K562 (cell line): ENCODE measurements around the gene NOL12. TPM values are rescaled to one million over a fixed set of nuclear protein-coding genes. Genes with fewer than 3 reads are reported as not detected.

Experiments
- ATAC-seq: fragments of 200-7000 bp; cut with Tn5 transposase; 3 replicates; pipeline ENCODE4 v1.9.1; 2020; ENCODE audit warnings: moderate library complexity
- BruUV-seq: library from RNA; stranded (reverse); fragments of 400-500 nt; replicated peaks from 2 replicates; lab custom pipeline; 2021; lab: Mats Ljungman, UMichigan
- CTCF ChIA-PET: fragments of 300-600 bp; formaldehyde crosslinking; extraction: SDS; loops from one replicate; lab custom pipeline; 2021; ENCODE audit warnings: low intra/inter-chr PET ratio; lab: Yijun Ruan, JAX
- POLR2A ChIA-PET: fragments of 300-600, 350-650 bp; sonication (Branson Sonifier 250); formaldehyde crosslinking; extraction: SDS; loops from one replicate; lab custom pipeline; 2021; ENCODE audit warnings: antibody characterized with exemption, inconsistent platforms; lab: Yijun Ruan, JAX
- DNase-seq, 4 experiments: peaks; one replicate each; pipeline versions ENCODE4 v3.0.0 to v3.0.0-alpha.2; 2011 to 2018; ENCODE audit warnings: low spot score in 3 of 4, mixed read lengths in 3 of 4; ENCODE audit errors: extremely low read depth in 1 of 4
- FAIRE-seq: peaks from 2 replicates; lab custom pipeline; 2011; peaks lifted over from hg19 to GRCh38; lab: Jason Lieb, UNC
- H2AFZ ChIP-seq: 2 replicates; pipeline ENCODE4 v1.6.0; 2011; ENCODE audit warnings: low read depth, low read length, control low read depth, inconsistent platforms
- H3K27ac ChIP-seq: fragments of 200-600 bp; 3 replicates; pipeline ENCODE4 v1.8.0; 2011; ENCODE audit warnings: low read depth, mild to moderate bottlenecking, control low read depth, inconsistent platforms, low read length, moderate library complexity, mixed read lengths; ENCODE audit errors: extremely low read depth
- H3K27me3 ChIP-seq, 2 experiments: fragments of 300-600 bp in 1 of 2; 2 replicates in 1 of 2; 3 replicates in 1 of 2; pipeline versions ENCODE4 v1.6.0 to v1.8.0; 2011; ENCODE audit warnings: inconsistent platforms in 2 of 2, low read length in 2 of 2, mild to moderate bottlenecking in 1 of 2, mixed read lengths in 1 of 2, moderate library complexity in 1 of 2; ENCODE audit not compliant: control insufficient read depth in 2 of 2, insufficient read depth in 2 of 2
- H3K36me3 ChIP-seq: fragments of 300-600 bp; 3 replicates; pipeline ENCODE4 v1.8.0; 2011; ENCODE audit warnings: mild to moderate bottlenecking, low read length, inconsistent platforms; ENCODE audit not compliant: control insufficient read depth, insufficient read depth
- H3K4me1 ChIP-seq, 2 experiments: fragments of 200-600 bp in 1 of 2; replicated peaks in 1 of 2; 2 replicates in 1 of 2; 3 replicates in 1 of 2; pipeline versions ENCODE4 v1.5.1 to v1.8.0; 2011; ENCODE audit warnings: inconsistent platforms in 2 of 2, low read length in 2 of 2, mild to moderate bottlenecking in 1 of 2, mixed read lengths in 1 of 2, moderate library complexity in 1 of 2; ENCODE audit not compliant: control insufficient read depth in 2 of 2, insufficient read depth in 2 of 2
- H3K4me2 ChIP-seq: 2 replicates; pipeline ENCODE4 v1.6.1; 2011; ENCODE audit warnings: low read length, control low read depth, inconsistent platforms, mixed read lengths; ENCODE audit not compliant: insufficient read depth
- H3K4me3 ChIP-seq: fragments of 200-600 bp; sonication (generic), shearing (Covaris generic); 2 replicates; pipeline ENCODE4 v1.5.1; 2016; ENCODE audit warnings: control low read depth, inconsistent platforms
- H3K79me2 ChIP-seq: fragments of 200-600 bp; 3 replicates; pipeline ENCODE4 v1.8.0; 2011; ENCODE audit warnings: low read length, inconsistent platforms; ENCODE audit not compliant: control insufficient read depth, insufficient read depth
- H3K9ac ChIP-seq, 2 experiments: 2 replicates each; pipeline versions ENCODE4 v1.6.0 to v1.6.1; 2011; ENCODE audit warnings: low read depth in 2 of 2, low read length in 2 of 2, control low read depth in 1 of 2, inconsistent platforms in 1 of 2, mild to moderate bottlenecking in 1 of 2, mixed read lengths in 1 of 2; ENCODE audit not compliant: insufficient read depth in 1 of 2
- H3K9me1 ChIP-seq: one replicate; pipeline ENCODE4 v1.6.0; 2011; ENCODE audit warnings: inconsistent platforms, mild to moderate bottlenecking, low read length, moderate library complexity; ENCODE audit not compliant: control insufficient read depth, insufficient read depth
- H3K9me3 ChIP-seq: replicated peaks from 2 replicates; pipeline ENCODE4 v1.5.1; 2011; ENCODE audit warnings: low read depth, low read length, inconsistent platforms; ENCODE audit not compliant: control insufficient read depth, insufficient read depth
- H4K20me1 ChIP-seq: replicated peaks from 2 replicates; pipeline ENCODE4 v1.6.1; 2011; ENCODE audit warnings: low read length, inconsistent platforms, mixed read lengths; ENCODE audit not compliant: control insufficient read depth, insufficient read depth
- ELF1 ChIP-seq: fragments of 200-800 bp; sonication (Bioruptor generic); IDR thresholded peaks from 2 replicates; pipeline ENCODE4 v1.6.1; 2016; ENCODE audit warnings: missing genetic modification characterization, missing compliant biosample characterization
- HNRNPLL ChIP-seq: fragments of 200-400 bp; formaldehyde crosslinking; IDR thresholded peaks from 2 replicates; pipeline ENCODE4 v1.6.1; 2017; ENCODE audit warnings: low read length, low read depth, mild to moderate bottlenecking; ENCODE audit not compliant: poor library complexity, severe bottlenecking
- MAFG ChIP-seq: fragments of 450-650 bp; conservative IDR thresholded peaks from 2 replicates; pipeline ENCODE4 v1.6.1; 2016; ENCODE audit warnings: missing genetic modification characterization, missing compliant biosample characterization
- NFE2 ChIP-seq: IDR thresholded peaks from 2 replicates; pipeline ENCODE4 v1.6.1; 2014; ENCODE audit warnings: antibody characterized with exemption, low read depth
- PHF8 ChIP-seq: fragments of 200-600 bp; sonication (generic); IDR thresholded peaks from 2 replicates; pipeline ENCODE4 v1.6.1; 2012; ENCODE audit warnings: mixed run types, mild to moderate bottlenecking, inconsistent platforms, low read length, moderate library complexity, borderline replicate concordance
- RBM22 ChIP-seq: fragments of 200-400 bp; formaldehyde crosslinking; IDR thresholded peaks from 2 replicates; pipeline ENCODE4 v1.6.1; 2018; ENCODE audit warnings: low read length, low read depth; ENCODE audit not compliant: poor library complexity, severe bottlenecking
- RBM34 ChIP-seq: fragments of 200-400 bp; formaldehyde crosslinking; IDR thresholded peaks from 2 replicates; pipeline ENCODE4 v1.6.1; 2018; ENCODE audit warnings: low read length, borderline replicate concordance; ENCODE audit not compliant: insufficient read depth
- SAFB2 ChIP-seq: fragments of 200-400 bp; formaldehyde crosslinking; IDR thresholded peaks from 2 replicates; pipeline ENCODE4 v1.6.1; 2018; ENCODE audit warnings: borderline replicate concordance, low read length, low read depth, moderate library complexity; ENCODE audit not compliant: severe bottlenecking
- SOX6 ChIP-seq: fragments of 450-650 bp; IDR thresholded peaks from 2 replicates; pipeline ENCODE4 v1.6.1; 2014; ENCODE audit warnings: mild to moderate bottlenecking
- U2AF2 ChIP-seq: fragments of 200-400 bp; formaldehyde crosslinking; optimal IDR thresholded peaks from 2 replicates; pipeline ENCODE3; 2017; ENCODE audit warnings: low read depth, mild to moderate bottlenecking, low read length
- ZBED1 ChIP-seq: IDR thresholded peaks from 2 replicates; pipeline ENCODE4 v1.6.1; 2014
- ZNF140 ChIP-seq: fragments of 250-450 bp; sonication (Bioruptor Pico); IDR thresholded peaks from 2 replicates; pipeline ENCODE4 v1.8.0; 2021; ENCODE audit warnings: moderate library complexity, mild to moderate bottlenecking, inconsistent platforms
- ZNF224 ChIP-seq: sonication (generic); formaldehyde crosslinking; IDR thresholded peaks from 2 replicates; pipeline ENCODE4 v1.8.0; 2022; ENCODE audit warnings: mild to moderate bottlenecking, missing genetic modification reagents
- ZNF589 ChIP-seq: fragments of 200-800 bp; sonication (Bioruptor generic); IDR thresholded peaks from 2 replicates; pipeline ENCODE4 v1.6.1; 2016; ENCODE audit warnings: low read depth, missing genetic modification characterization, missing compliant biosample characterization
- ZNF699 ChIP-seq: fragments of 250-450 bp; sonication (Bioruptor Pico); IDR thresholded peaks from 2 replicates; pipeline ENCODE4 v1.8.0; 2021; ENCODE audit warnings: mild to moderate bottlenecking, moderate library complexity; ENCODE audit not compliant: insufficient replicate concordance
- WGBS: fragments of 100-300 bp; shearing (Covaris generic); methylation state at CpG from one replicate; pipeline ENCODE4 v1.1.6; 2016; ENCODE audit warnings: low coverage, mixed read lengths; ENCODE audit not compliant: insufficient coverage; ENCODE audit errors: missing lambda C conversion rate; 5-methylcytosine and 5-hydroxymethylcytosine counted together
- in situ Hi-C: fragments of 300-500 bp; cut with MboI; formaldehyde crosslinking; loops from 4 replicates; pipeline ENCODE4 v1.15.0; 2018; ENCODE audit warnings: inconsistent platforms, mixed read lengths
- intact Hi-C: fragments of 100-400 bp; cut with micrococcal nuclease; formaldehyde crosslinking; loops from 2 replicates; pipeline ENCODE4 v1.14.2; 2022
- polyA plus RNA-seq, 8 experiments: library from polyadenylated mRNA; depleted of rRNA in 4 of 8; stranded (reverse) in 5 of 8; unstranded in 3 of 8; fragments of >200 nt; fragmentation: Nextera tagmentation in 2 of 8; fragmentation: Illumina TruSeq in 1 of 8; extraction: Ambion mirVana in 2 of 8; extraction: Trizol in 1 of 8; gene quantifications; 2 replicates each; pipeline versions ENCODE4 v1.2.1 to v1.2.3, GENCODE V29; 2011 to 2014; ENCODE audit warnings: inconsistent platforms in 1 of 8, missing spikeins in 1 of 8
- total RNA-seq, 7 experiments: library from RNA; depleted of rRNA in 6 of 7; stranded (reverse); fragments of >200 nt in 6 of 7; fragmentation: Illumina TruSeq in 2 of 7; extraction: Trizol in 2 of 7; gene quantifications; 2 replicates each; pipeline versions ENCODE4 v1.2.1 to v1.2.3, GENCODE V29; 2011 to 2021; ENCODE audit warnings: low replicate concordance in 1 of 7
- TF ChIP-seq, protein P1 (sequence below): fragments of 450-650 bp; formaldehyde crosslinking; IDR thresholded peaks from 2 replicates; pipeline ENCODE4 v1.4.0; 2020; ENCODE audit warnings: mild to moderate bottlenecking, mixed read lengths
- TF ChIP-seq, protein P2 (sequence below): sonication (generic); formaldehyde crosslinking; IDR thresholded peaks from 2 replicates; pipeline ENCODE4 v1.8.1; 2023; ENCODE audit warnings: mild to moderate bottlenecking, missing genetic modification reagents

Gene NOL12
- total and polyA plus RNA-seq, 9 of the 15 experiments (the other 6 are each of a cell fraction or from before 2014, with no cell fraction given), result 2.8 to 40.9 (median 28.5) TPM

DNA sequence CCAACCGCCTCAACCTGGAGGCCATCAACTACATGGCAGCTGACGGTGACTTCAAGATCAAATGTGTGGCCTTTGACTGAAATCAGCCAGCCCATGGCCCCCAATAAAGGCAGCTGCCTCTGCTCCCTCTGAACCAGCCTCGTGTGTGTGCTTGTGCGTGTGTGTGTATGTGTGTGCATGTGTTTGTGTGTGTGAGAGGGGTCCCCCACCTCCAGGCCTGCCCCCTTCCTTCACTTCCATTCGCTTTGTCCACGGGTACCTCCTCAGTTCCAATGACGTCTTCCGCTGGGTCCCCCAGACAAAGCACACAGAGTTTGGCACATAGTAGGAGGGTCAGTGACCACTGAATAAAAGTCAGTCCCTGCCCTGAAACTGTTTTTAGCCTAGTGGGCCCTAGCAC, 6.5 kb upstream of the NOL12 start (continued):
- TF ChIP-seq ZNF224 (CRISPR knock-in tag) (no peak), NFE2 (no peak), PHF8 (no peak)

DNA sequence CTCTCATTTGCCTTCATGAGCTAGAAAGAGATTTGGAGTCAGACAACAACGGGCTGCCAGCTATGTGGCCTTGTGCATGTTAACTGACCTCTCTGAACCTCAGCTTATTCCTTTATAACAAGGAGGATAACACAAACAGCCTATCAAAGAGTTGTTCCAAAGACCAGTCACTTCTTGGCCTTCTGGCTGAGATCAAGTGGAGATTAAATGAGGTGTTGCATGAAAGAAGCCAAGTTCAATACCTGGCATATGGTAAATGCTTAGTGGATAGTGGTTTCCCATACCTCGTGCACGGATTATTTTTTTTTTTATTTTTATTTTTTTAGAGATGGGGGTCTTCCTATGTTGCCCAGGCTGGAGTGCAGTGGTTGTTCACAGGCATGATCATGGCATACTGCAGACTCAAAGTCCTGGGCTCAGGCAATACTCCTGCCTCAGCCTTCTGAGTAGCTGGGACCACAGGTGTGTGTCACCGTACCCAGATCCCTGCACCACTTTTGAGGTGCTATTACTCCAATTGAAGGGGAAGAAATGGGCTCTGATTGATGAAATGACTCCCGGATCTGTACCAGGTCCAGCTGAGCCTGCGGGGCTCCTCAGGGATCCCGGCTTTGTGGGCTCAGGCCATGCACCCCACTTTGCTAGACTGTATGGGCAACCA, 5.8 kb upstream of the NOL12 start:
- H3K27me3 ChIP-seq, result no peaks in the 10 kb centered on the region
- no peak overlapping the region for H3K27ac ChIP-seq
- H3K9me3 ChIP-seq, result no peaks in the 10 kb centered on the region
- H4K20me1 ChIP-seq, result no peaks in the 10 kb centered on the region
- FAIRE-seq, result no peak
- H3K4me2 ChIP-seq, result no peak overlapping the region
- peaks cover 5% of the 10 kb centered on the region; the same call in 1 of the 3 replicates for H3K36me3 ChIP-seq
- H3K9ac ChIP-seq, result no peak overlapping the region
- H3K79me2 ChIP-seq, result peaks cover 23% of the 10 kb centered on the region
- no peak overlapping the region for H2AFZ ChIP-seq
- BruUV-seq, result no TSS peak
- CTCF ChIA-PET, result no interaction called here
- 71% methylated on average over 6 of the region's 7 CpGs for WGBS
- intact Hi-C loops (no loop called here), in situ Hi-C loops (no loop called here)
- H3K9me1 ChIP-seq, result no peaks in the 10 kb centered on the region
- no peak for DNase-seq
- no peak overlapping the region for H3K4me3 ChIP-seq
- no peak for ATAC-seq
- POLR2A ChIA-PET, result interaction anchor here (1.2 to 1.4 kb wide), 2 partner anchors 21 to 36 kb away, joined by 6 read pairs; no protein-coding TSS in a partner anchor
- peaks cover 9 to 43% of the 10 kb centered on the region in 2 experiments; a peak in 4 of 5 replicates for H3K4me1 ChIP-seq
- TF ChIP-seq RBM34 (no peak), ZNF589 (no peak), SOX6 (no peak), HNRNPLL (no peak), MAFG (tag) (no peak), ELF1 (tag) (no peak), ZNF699 (CRISPR knock-in tag) (no peak), ZBED1 (no peak), ZNF140 (no peak), RBM22 (no peak), U2AF2 (no peak), SAFB2 (no peak)
- TF ChIP-seq, protein P1, sequence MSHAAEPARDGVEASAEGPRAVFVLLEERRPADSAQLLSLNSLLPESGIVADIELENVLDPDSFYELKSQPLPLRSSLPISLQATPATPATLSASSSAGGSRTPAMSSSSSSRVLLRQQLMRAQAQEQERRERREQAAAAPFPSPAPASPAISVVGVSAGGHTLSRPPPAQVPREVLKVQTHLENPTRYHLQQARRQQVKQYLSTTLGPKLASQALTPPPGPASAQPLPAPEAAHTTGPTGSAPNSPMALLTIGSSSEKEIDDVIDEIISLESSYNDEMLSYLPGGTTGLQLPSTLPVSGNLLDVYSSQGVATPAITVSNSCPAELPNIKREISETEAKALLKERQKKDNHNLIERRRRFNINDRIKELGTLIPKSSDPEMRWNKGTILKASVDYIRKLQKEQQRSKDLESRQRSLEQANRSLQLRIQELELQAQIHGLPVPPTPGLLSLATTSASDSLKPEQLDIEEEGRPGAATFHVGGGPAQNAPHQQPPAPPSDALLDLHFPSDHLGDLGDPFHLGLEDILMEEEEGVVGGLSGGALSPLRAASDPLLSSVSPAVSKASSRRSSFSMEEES (CRISPR knock-in tag), result no peak
- TF ChIP-seq, protein P2, sequence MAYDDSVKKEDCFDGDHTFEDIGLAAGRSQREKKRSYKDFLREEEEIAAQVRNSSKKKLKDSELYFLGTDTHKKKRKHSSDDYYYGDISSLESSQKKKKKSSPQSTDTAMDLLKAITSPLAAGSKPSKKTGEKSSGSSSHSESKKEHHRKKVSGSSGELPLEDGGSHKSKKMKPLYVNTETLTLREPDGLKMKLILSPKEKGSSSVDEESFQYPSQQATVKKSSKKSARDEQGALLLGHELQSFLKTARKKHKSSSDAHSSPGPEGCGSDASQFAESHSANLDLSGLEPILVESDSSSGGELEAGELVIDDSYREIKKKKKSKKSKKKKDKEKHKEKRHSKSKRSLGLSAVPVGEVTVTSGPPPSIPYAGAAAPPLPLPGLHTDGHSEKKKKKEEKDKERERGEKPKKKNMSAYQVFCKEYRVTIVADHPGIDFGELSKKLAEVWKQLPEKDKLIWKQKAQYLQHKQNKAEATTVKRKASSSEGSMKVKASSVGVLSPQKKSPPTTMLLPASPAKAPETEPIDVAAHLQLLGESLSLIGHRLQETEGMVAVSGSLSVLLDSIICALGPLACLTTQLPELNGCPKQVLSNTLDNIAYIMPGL (CRISPR knock-in tag), result no peak
